Fibroblast of lung (primary cell): ENCODE data around the gene TMOD4. TPM values are rescaled to one million over a fixed set of nuclear protein-coding genes. Genes with fewer than 3 reads are reported as not detected.

Experiments used
- DNase-seq, 2 donors: peaks; one replicate each; pipeline versions ENCODE4 v3.0.0 to v3.0.0-alpha.2; 2010; ENCODE audit warnings: low read depth in 2 of 2
- H2AFZ ChIP-seq: 2 replicates; pipeline ENCODE4 v1.5.1; 2012; ENCODE audit warnings: low read length, control low read depth, inconsistent platforms
- H3K27ac ChIP-seq: 2 replicates; pipeline ENCODE4 v1.5.1; 2011; ENCODE audit warnings: low read length, control low read depth; ENCODE audit not compliant: insufficient read depth
- H3K27me3 ChIP-seq: 2 replicates; pipeline ENCODE4 v1.5.1; 2011; ENCODE audit warnings: mild to moderate bottlenecking, low read length; ENCODE audit not compliant: control insufficient read depth, insufficient read depth
- H3K36me3 ChIP-seq: 2 replicates; pipeline ENCODE4 v1.5.1; 2011; ENCODE audit warnings: low read length; ENCODE audit not compliant: control insufficient read depth, insufficient read depth
- H3K4me1 ChIP-seq: 2 replicates; pipeline ENCODE4 v1.5.1; 2011; ENCODE audit warnings: low read length; ENCODE audit not compliant: control insufficient read depth, insufficient read depth; ENCODE audit errors: extremely low read depth
- H3K4me2 ChIP-seq: 2 replicates; pipeline ENCODE4 v1.5.1; 2011; ENCODE audit warnings: low read length, control low read depth; ENCODE audit not compliant: insufficient read depth; ENCODE audit errors: extremely low read depth
- H3K4me3 ChIP-seq, 4 experiments: fragments of 200-600 bp in 1 of 4; sonication (generic) in 1 of 4; replicated peaks in 1 of 4; 2 replicates each; pipeline ENCODE4 v1.5.1; 2011 to 2016; ENCODE audit warnings: low read length in 4 of 4, low read depth in 3 of 4, mild to moderate bottlenecking in 3 of 4, control low read depth in 2 of 4, inconsistent platforms in 1 of 4, mixed read lengths in 1 of 4; ENCODE audit not compliant: insufficient read depth in 1 of 4; ENCODE audit errors: control extremely low read depth in 1 of 4
- H3K79me2 ChIP-seq: 2 replicates; pipeline ENCODE4 v1.5.1; 2012; ENCODE audit warnings: mild to moderate bottlenecking, low read length, inconsistent platforms; ENCODE audit not compliant: control insufficient read depth, insufficient read depth
- H3K9ac ChIP-seq: 2 replicates; pipeline ENCODE4 v1.5.1; 2011; ENCODE audit warnings: mild to moderate bottlenecking, low read length, control low read depth; ENCODE audit not compliant: insufficient read depth
- H3K9me3 ChIP-seq: 2 replicates; pipeline ENCODE4 v1.5.1; 2012; ENCODE audit warnings: low read depth, low read length; ENCODE audit not compliant: control insufficient read depth, insufficient read depth
- H4K20me1 ChIP-seq: 2 replicates; pipeline ENCODE4 v1.5.1; 2011; ENCODE audit warnings: low read length; ENCODE audit not compliant: control insufficient read depth, insufficient read depth; ENCODE audit errors: extremely low read depth
- EZH2 ChIP-seq: IDR thresholded peaks from 2 replicates; pipeline ENCODE4 v1.5.1; 2012; ENCODE audit warnings: low read length, control low read depth, mild to moderate bottlenecking; ENCODE audit errors: missing control alignments
- polyA plus RNA-seq, 2 donors: library from polyadenylated mRNA; depleted of rRNA in 1 of 2; stranded (reverse) in 1 of 2; unstranded in 1 of 2; fragments of >200 nt; gene quantifications; 2 replicates each; pipeline ENCODE4 v1.2.1, GENCODE V29; 2011 to 2012; ENCODE audit warnings: missing spikeins in 1 of 2
- total RNA-seq: library from RNA; depleted of rRNA; stranded (reverse); fragments of >200 nt; gene quantifications from 2 replicates; pipeline ENCODE4 v1.2.1, GENCODE V29; 2014
- TF ChIP-seq, protein P1 (sequence below), 2 donors: IDR thresholded peaks in 1 of 2; conservative IDR thresholded peaks in 1 of 2; 1 replicate in 1 of 2; 2 replicates in 1 of 2; pipeline ENCODE4 v1.5.1; 2011 to 2012; ENCODE audit warnings: low read length in 2 of 2, control low read depth in 1 of 2, inconsistent platforms in 1 of 2, low read depth in 1 of 2, mild to moderate bottlenecking in 1 of 2

The TMOD4 gene
- total and polyA plus RNA-seq, 2 donors (not counting 1 experiment from before 2014, with no cell fraction given) = 0.41 TPM; not detected in 1

DNA sequence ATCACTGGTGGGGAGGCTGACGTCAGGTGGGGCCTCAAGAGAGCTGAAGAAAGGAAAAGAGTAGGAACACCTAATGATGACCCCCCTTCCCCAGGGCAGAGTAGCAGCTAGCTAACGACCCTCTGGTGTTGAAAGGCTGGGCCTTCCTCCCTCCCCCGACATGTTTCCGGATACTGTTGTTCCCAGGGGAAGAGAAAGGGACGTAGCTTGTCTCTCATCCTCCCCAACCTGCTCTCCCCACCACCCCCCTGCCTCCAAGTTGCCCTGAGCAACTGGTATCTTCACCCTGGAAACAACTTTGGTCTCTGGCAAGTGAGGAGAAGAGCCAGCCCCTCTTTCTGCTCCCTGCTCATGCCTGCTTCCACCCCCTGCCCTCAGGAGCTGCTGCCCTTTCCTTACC, 31.8 kb downstream of the TMOD4 start:
- no peaks in the 10 kb centered on the region for H4K20me1 ChIP-seq
- H3K4me3 ChIP-seq = no peak overlapping the region
- no peak overlapping the region for H3K4me2 ChIP-seq
- no peaks in the 10 kb centered on the region for H3K9me3 ChIP-seq
- no peak overlapping the region for H2AFZ ChIP-seq
- DNase-seq = no peak
- peaks cover 10% of the 10 kb centered on the region for H3K4me1 ChIP-seq
- H3K36me3 ChIP-seq = no peaks in the 10 kb centered on the region
- no peaks in the 10 kb centered on the region for H3K79me2 ChIP-seq
- no peak overlapping the region for H3K9ac ChIP-seq
- H3K27me3 ChIP-seq = peaks cover 3% of the 10 kb centered on the region
- H3K27ac ChIP-seq = no peak overlapping the region
- TF ChIP-seq, protein P1, sequence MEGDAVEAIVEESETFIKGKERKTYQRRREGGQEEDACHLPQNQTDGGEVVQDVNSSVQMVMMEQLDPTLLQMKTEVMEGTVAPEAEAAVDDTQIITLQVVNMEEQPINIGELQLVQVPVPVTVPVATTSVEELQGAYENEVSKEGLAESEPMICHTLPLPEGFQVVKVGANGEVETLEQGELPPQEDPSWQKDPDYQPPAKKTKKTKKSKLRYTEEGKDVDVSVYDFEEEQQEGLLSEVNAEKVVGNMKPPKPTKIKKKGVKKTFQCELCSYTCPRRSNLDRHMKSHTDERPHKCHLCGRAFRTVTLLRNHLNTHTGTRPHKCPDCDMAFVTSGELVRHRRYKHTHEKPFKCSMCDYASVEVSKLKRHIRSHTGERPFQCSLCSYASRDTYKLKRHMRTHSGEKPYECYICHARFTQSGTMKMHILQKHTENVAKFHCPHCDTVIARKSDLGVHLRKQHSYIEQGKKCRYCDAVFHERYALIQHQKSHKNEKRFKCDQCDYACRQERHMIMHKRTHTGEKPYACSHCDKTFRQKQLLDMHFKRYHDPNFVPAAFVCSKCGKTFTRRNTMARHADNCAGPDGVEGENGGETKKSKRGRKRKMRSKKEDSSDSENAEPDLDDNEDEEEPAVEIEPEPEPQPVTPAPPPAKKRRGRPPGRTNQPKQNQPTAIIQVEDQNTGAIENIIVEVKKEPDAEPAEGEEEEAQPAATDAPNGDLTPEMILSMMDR (conservative IDR thresholded peaks at IDR 0.05 in 1 of 2, IDR thresholded peaks at IDR 0.05 in 1 of 2; ENCODE audit: low read depth in 1 of 2, low read length in 2 of 2) = no peak
- TF ChIP-seq EZH2 = no peak

DNA sequence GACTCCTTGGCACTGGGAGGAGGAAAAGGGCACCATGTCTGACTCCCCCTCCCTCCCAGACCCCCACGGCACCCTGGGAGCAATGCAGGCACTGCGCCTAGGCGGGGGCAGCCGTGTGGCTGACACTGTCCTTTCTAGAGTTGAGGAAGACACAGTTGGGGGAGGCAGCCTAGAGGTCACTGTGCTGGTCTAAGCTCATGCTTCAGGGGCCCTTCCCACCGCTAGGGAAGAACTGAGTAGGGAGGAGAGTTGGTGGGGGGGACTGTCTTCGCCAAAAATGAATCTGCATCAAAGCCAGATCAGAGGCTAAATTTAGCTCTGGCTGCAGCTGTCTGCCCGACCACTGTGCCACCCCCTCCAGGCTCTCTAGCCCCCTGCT, 32.7 kb downstream of the TMOD4 start:
- no peaks in the 10 kb centered on the region for H3K36me3 ChIP-seq
- H3K4me2 ChIP-seq = no peak overlapping the region
- peaks cover 10% of the 10 kb centered on the region for H3K4me1 ChIP-seq
- H3K79me2 ChIP-seq = no peaks in the 10 kb centered on the region
- no peak overlapping the region for H2AFZ ChIP-seq
- H3K9me3 ChIP-seq = no peaks in the 10 kb centered on the region
- H3K27me3 ChIP-seq = peaks cover 3% of the 10 kb centered on the region
- H3K27ac ChIP-seq = no peak overlapping the region
- no peaks in the 10 kb centered on the region for H4K20me1 ChIP-seq
- DNase-seq = no peak
- TF ChIP-seq, protein P1 (conservative IDR thresholded peaks at IDR 0.05 in 1 of 2, IDR thresholded peaks at IDR 0.05 in 1 of 2; ENCODE audit: low read depth in 1 of 2, low read length in 2 of 2) = no peak
- TF ChIP-seq EZH2 = no peak
- no peak overlapping the region for H3K9ac ChIP-seq
- no peak overlapping the region for H3K4me3 ChIP-seq

DNA sequence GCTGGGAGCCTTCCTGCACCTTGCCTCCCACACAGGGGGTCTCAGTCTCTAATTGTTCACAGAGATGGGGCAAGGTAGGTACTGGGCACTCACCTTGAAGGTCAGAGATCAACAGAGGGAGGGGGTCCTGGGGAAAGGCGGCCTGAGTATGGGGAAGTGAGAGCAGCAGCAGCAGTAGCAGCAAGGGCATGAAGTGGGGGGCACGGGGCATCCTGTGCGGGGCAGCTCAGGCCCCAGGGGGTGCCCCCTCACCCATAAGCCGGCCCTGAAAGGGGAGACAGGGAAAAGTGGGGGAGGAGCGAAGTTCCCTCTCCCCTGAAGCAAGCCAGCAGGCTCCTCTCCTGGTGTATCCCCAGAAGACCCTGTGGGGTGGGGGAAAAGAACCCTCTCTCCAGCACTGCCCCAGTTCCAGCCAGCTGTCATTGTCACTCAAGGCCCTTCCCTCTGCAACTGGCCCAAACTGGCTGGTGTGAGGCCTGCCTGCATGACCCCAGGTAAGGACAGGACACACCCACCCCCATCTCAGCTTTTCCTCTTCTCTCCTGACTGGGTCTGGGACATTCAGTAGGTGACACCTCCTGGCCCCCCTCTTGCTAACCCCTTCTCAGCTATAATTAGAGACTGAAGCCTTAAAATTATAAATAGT, 33.2 kb downstream of the TMOD4 start:
- H3K79me2 ChIP-seq = no peaks in the 10 kb centered on the region
- no peak overlapping the region for H2AFZ ChIP-seq
- H3K4me1 ChIP-seq = peaks cover 10% of the 10 kb centered on the region
- H3K27me3 ChIP-seq = peaks cover 3% of the 10 kb centered on the region
- H3K9ac ChIP-seq = no peak overlapping the region
- no peak overlapping the region for H3K27ac ChIP-seq
- no peak overlapping the region for H3K4me2 ChIP-seq
- no peaks in the 10 kb centered on the region for H4K20me1 ChIP-seq
- no peaks in the 10 kb centered on the region for H3K36me3 ChIP-seq
- no peak overlapping the region for H3K4me3 ChIP-seq
- DNase-seq = no peak
- H3K9me3 ChIP-seq = no peaks in the 10 kb centered on the region
- TF ChIP-seq, protein P1 (conservative IDR thresholded peaks at IDR 0.05 in 1 of 2, IDR thresholded peaks at IDR 0.05 in 1 of 2; ENCODE audit: low read depth in 1 of 2, low read length in 2 of 2) = no peak
- no peak for TF ChIP-seq EZH2
